GM03348 (cell line): ENCODE data around the gene FBXL22.

Experiments used
- DNase-seq: peaks from one replicate; pipeline ENCODE4 v3.0.0; 2012; ENCODE audit warnings: low spot score

FBXL22 gene

DNA sequence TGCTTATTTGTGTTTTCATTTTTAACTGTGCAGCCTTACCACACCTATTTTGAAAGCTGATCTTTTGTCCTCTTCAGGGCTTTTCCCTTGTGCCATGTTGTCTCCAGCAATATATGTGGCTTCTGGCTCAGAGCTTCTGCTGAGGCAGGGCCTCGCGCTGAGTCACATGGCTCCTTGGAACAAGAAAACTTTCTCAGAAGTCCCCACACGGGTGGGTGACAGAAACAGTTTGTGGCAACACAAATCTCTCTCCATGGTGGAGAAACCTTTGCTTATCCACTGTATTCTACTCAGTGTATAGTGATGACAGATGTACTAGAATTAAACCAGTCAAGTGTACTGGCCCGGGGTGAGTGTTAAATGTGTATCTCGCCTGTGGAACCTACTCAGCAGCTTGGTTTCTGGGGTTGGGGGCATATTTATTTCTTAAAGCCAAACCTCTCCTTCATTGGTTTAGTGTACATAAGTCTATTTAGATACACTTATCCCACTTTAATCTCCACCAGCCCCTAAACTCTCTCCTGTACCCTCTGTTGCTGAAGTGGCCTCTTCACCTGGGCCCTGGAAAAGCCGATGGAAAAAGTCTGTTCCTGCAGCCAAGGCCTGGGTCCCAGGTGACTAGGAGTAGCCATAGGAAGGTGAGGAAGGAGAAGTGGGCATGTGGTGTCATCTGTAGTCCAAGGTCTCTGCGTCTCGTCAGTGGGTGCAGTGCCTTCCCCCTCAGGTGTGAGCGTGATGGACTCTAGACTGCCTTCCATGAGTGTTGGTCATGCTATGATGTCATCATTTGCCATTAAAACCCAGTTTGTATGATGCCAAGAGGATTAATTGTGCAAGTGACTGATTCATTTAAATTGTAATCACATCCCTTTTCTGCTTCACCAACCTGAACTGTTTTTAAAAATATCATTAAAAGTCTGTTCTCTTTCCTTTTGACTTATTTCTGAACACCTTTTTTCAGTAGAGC, 3.2 kb upstream of the FBXL22 start:
- no peak for DNase-seq

DNA sequence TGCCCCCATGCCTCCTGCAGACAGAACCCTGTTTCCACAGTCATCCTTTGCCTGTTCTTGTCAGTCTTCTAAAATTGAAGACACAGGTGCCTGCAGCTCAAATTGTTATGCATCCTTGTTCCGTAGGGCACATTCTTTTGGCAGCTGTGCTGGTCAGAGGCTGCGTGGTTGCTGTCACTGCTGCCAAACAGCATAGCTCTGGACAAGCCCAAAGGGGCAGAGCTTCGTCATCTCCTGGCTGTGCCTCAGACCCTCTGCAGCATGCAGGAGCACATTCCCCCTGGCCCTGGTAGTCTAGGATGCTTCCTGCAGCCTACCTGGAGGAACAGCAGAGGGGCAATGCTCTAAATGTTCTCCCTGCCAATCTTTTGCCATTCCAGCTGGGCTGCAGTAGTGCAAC, 2.1 kb upstream of the FBXL22 start:
- DNase-seq, result no peak

DNA sequence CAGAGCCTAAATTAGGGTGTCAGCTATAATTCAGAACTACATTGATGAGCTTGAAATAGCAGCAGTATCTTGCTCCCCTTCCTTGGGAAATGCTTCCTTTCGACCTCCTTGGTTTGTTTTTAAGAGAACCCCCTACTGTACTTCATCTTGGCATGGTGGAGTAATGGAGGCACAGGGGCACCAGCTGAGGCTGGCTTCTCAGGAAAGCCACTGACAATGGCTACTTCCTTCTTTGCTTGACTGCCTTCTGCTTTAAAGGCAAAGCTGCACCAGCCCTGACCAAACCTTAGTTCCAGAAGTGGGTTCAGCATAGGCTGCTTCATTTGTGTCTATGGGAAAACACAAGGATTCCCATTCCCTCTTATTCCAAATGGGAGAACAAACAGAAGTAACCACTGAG, 1.5 kb upstream of the FBXL22 start:
- no peak for DNase-seq

DNA sequence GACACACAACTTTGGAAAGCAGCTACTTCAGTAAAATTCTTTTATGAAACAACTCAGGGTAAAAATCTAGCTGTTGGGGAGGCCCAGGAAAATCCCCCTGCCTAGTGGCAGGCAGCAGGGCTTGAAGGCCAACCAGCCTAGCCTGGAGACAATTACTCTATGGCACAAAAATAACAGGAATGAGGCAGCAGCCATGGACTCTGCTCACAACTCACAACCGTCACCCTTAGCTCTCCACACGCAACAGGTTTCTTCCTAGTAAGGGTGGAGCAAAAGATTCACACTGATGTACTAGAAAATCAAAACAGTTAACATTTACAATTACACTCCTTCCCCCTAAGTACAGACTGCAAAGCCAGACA, 530 bp upstream of the FBXL22 start:
- peak; percentile 24 for DNase-seq

DNA sequence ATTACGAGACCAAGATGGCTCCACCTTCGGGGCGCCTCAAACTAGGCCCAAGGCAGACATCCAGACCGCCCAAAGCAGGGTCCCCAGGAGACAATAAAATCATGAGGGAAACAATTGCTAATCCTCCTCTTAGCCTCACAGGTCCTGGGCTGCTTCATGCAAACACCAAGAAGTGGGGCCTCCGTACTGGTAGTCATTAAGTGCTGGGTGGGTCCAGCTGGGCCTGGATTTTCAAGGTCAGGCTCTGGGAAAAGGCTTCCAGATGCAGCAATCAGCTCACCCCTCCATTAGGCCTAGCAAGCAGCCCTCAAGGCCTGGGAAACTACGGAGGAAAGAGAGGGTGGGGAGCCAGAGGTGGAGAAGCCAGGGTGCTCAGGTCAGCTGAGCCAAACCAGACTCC, 634 bp downstream of the FBXL22 start:
- DNase-seq, result no peak

DNA sequence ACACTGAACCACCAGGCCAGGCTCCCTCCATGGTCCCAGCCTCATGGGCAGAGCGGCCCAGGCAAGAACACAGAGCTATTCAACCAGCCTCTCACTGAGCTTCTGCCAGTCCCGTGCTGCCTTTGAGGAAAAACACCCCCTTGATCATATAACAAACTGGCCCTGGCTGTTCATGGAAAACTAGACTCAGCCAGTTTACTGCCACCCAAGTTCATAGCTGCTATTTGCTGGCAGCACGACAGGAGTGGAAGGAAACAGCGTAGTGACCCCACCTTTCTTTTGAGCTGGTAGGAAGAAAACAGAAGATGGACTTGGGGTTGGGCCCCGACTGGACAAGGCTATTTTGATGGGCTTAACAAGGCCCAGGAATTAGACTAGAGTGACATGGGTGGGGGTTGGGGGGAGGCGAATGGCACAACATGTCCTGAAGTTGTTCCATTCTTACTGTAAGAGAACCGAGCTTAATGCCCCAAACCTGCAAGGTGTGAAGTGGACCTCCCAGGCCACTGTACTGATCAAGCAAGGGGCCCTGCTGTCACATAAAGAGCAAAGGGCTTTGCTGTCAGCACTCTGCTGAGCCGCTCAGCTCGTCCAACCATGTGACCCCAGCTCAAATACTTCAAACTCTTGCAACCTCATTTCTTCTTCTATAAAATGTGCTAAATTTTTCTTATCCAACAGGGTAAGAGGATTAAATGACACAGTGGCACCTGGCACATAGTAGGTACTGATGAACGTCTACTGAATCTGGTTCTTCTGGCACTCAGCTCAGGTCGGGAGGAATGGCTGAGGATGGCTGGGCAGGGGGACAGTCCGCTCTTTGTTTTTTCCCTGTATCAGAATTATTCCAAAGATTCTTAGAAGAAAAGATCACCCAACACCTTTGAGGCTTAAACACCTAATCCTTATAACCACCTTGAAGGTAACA, 1.6 kb downstream of the FBXL22 start:
- no peak for DNase-seq

DNA sequence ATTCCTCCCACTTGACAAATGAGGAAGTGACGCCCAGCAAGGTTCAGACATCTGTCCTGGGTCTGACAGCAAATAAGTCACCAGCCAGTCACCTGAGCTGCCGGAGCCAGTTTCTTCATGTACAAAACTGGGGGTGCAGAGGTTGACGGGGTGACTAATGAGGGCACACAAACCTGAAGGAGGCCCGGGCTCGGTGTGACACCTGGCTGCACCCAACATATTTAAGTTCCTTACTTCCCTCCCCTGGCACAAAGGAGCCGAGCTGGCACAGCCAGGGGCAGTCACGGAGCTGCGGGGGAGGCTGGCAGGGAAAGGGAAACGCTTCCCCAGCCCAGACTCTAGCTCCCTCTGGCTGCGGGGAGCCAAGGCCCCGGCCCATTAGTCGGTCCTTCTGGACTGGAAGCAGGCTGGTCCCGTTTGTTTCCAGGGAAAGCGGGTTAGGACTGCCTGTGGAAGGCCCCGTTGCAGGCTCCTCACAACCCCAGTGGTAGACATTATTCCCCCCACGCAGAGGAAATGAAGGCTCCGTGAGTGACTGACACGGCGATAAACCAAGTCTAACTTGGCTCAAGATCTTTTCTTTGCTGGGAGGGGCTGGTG, 2.3 kb downstream of the FBXL22 start:
- peak; percentile 80 for DNase-seq

DNA sequence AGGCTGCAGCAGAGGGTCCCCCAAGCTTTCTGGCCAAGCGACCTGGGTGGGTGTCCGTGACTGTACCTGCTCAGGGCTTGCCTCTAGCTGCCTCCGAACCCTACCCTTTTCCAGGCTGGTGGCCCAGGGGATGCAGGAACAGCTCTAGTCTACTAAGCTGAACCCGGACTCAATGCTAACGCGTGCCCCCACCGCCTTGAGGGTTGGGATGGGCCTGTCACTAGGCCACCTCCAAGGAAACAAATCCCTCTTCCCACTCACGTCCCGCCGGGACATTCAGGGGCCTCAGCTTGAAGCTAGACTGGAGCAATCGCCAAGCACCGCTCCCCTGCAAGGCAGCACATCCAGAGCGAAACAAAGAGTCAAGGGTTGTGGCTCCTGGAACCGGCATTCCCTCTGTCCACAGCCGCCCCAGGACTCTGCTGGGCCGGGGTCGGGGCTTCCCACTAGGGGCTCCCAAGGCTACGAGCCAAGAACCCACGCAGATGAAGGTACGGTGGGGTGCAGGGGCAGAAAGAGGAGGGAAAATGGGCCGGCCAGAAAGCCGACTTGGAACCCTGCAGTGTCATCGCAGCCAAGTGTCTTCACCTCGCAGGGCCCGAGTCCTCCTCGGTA, 2.9 kb downstream of the FBXL22 start:
- DNase-seq, result peak; percentile 28

DNA sequence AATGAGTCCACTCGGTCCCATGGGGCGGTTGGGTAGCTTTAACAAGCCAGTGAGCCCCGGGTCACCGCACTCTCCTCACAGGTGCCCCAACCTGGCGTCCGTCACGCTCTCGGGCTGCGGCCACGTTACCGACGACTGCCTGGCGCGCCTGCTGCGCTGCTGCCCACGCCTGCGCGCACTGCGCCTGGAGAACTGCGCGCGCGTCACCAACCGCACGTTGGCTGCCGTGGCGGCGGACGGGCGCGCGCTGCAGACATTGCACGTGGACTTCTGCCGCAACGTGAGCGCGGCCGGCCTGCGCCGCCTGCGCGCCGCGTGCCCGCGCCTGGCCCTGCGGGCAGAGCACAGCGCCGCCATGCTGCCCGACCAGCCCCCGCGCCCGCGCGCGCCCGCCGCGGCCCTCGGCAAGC, 3.4 kb downstream of the FBXL22 start:
- DNase-seq, result peak; percentile 96

DNA sequence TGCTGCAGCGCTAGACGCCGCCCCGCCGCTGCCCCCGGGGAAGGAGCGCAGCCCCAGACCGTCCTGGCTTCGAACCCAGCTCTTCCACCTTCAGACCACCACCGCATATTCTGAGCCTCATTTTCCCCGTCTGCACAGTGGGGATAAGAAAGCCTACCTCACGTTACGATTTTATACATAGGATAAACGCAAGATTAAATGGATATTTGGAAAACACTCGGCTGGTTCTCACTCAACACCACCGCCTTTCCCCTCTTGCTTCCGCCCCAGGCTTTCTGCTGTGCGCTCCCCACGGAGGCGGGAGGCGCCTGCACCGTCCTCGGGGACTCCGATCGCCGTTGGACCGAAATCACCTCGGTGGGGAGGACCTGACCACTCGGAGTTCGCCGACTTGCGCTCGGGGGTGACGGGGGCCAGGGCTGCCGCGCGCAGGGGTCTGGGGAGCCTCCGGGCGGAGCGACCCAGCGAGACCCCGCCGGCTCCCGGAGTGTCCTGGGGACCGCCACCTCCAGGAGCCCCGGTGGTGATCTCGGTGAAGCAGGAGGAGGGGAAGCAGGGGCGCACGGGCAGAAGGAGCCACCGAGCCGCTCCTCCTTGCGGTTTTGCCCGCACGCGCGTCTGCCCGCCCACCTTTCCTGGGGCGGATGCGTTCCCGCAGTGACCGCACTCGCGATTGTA, 4.0 kb downstream of the FBXL22 start:
- DNase-seq, result peak; percentile 74

DNA sequence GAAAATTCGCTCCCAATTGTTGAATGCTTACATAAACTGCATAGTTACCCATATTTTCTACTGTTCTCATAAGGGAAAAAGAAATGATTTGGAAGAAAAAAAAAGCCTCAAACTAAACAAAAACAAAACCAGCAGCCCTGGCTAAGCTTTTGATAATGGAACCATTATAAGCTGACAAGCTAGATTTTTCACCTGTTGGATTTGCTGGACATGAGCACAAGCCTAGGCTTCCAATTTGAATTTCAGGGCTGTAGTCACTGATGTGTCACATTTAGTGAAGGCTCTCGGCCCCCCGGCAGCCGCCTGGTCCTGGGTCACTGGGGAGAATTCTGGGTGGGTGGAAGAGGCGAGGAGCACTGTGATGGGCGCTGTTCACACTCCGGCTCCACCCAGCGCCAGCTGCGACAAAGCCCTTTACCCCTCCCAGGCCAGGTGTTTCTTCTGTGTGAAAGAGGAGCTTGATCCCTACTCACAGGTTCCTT, 4.6 kb downstream of the FBXL22 start:
- peak; percentile 13 for DNase-seq

DNA sequence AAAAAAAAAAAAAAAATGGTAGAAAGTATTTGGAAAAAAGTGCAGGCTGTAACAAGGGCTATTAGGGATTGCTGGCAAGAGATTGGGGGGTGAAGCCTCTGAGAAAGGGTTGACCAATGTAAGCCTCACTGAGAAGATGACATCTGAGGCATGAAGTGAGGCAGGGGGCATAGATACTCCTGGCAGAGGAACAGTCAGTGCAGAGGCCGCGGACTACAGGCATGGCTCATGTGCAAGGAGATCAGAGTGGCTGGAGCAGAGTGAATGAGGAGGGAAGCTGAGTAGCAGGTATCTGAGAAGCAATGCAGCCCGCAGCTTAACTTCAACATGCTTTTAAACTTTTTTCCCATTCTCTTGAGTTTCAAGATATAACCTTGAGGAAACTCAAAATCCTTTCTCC, 5.4 kb downstream of the FBXL22 start:
- DNase-seq, result no peak

DNA sequence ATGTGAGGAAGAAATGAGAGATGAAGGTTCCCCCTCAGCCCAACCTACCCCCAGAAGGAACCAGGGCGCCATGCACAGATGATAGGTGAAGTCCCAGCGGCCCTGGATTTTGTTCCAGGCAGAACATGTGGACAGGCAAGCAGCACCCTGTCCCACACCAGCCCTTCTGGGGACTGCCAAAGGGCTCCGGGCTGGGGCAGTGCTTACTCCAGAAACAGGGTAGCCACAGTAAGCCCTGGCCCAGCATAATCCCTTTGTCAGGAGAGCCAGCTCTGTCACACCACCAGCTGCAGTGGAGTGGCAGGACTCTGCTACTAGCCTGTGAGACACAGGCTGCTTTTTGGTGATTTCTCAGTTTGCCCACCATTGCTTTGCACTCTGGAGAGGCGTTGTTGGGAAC, 6.3 kb downstream of the FBXL22 start:
- DNase-seq, result no peak

DNA sequence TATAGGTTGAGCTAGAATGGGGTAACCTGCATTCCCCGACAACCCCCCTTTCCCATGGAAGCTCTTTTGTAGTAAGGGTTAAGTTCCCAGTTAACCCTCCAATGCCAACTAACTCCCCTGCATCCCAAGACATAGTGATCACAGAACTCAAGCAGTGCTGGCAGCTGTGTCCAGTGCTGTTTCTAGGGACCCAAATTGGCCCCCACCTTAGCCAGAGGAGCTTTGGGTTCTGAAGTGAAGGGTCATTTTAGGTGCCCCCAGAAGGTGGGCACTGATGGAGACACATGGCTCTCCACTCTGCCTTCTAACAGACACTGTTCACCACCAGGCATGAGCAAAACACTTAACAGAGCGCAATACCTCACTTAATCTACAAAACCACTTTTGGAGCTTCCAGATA, 7.1 kb downstream of the FBXL22 start:
- no peak for DNase-seq

DNA sequence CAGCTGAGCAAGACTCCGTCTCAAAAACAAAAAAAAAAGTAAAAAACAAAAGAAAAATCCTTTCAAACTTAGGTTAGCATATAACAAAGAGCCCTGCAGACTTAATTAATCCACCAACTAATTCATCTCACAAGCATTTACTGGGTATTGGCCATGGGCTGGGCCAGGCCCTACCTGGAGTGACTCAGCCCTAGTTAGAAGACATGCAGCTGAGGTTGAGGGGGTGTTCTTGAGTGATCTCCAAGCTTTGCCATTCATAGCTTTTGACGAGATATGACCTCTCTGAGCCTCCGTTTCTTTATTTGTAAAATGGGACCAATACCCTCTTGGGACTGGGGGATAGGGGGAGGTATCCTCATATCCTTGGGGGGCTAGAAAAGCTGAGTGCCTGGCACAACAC, 7.8 kb downstream of the FBXL22 start:
- DNase-seq, result no peak

DNA sequence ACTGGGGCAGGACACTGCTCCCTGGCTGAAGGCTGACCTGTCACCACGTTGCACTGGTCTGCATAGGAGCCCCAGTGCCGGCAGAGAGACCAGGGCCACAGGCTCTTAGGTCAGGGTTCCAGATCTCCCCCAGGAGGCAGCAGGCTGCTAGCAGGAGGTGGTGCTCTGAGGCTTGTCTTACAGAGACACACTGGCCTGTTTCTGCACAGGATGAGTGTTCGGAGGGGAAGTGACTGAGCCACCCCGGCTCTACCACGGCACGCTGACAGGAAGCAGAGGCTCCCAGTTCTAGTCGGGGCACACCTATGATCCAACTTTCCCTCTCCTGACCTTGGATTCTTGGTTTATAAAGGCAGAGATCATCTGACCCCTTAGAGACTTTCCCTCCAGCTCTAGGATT, 8.6 kb downstream of the FBXL22 start:
- DNase-seq, result no peak

DNA sequence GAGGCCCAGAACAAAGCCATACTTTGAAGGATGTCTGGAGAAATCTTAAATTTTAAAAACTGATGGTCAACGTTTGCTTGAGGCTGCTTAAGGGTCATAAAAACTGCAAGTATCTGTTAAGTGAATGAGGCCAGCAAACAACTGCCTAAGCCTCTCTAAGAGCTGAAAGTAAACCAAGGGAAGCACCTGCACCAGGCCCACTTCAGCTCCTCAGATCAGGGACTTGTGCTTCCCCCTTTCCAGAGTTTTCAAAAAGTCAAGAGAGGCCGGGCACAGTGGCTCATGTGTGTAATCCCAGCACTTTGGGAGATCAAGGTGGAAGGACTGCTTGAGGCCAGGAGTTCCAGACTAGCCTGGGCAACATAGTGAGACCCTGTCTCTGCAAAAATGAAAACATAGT, 9.1 kb downstream of the FBXL22 start:
- DNase-seq, result no peak

DNA sequence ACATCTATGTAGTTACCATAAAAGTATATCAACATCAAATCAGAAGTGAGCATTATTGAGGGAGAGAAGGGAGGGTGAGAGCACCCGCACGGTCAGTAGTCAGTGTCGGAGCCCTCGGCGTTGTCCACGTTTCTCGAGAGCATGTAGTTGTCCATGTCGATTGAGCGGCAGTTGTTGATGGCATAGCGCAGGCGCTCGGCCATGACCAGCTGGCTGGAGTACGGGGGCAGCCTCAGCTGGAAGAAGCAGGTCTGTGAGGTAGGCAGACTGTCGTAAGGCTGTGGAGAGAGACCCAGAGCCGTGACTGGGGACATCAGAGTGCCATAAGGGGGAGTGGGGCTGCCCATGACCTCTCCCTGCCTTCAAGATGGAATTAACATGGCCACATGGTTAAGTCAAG, 11.8 kb downstream of the FBXL22 start:
- DNase-seq, result no peak

DNA sequence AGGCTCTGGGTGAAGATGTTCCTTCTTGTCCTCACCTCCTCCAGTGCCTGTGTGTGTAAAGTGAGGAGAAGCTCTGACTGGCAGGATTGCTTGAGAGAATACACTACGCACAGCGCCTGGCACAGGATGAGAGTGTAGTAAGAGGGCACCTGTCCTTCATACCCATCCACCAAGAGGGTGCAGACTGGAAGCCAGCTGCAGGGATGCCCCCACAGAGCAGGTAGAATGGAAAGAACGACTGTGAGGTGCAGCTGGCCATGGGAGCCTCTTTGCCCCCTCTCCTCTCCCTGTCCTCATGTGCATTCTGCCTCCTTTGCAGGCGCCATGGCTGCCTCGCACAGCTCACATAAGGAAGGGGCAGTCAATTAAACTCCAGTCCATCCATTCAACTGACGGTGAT, 12.3 kb downstream of the FBXL22 start:
- no peak for DNase-seq

DNA sequence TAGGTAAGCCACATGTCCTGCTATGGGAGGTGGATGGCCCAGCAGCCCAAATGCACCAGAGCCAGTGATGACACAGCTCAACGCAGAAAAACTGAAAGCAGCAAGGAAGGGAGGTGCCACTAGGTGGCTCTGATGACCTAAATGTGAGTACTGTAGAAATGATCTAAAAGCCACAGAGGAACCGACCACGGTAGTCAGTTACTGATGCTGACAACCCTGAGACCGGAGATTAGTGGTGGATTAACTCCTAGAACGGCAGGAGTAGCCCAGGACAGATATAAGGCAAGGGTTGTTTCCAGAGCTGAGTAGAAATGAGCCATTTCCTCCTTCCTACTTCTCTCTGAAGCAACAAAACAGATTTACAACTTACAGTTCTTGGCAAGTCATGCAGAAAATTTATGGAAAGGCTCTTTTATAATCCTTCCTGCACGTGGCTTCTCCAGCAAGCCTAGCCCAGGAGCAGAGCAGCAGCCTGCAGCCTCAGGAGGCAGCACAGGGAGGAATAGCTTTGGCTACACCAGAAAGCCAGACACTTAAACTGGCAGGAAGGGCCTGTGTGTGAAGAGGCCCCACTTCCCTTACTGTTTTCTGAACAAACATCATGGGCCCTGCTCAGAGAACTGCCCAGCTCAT, 13.1 kb downstream of the FBXL22 start:
- peak; percentile 83 for DNase-seq

DNA sequence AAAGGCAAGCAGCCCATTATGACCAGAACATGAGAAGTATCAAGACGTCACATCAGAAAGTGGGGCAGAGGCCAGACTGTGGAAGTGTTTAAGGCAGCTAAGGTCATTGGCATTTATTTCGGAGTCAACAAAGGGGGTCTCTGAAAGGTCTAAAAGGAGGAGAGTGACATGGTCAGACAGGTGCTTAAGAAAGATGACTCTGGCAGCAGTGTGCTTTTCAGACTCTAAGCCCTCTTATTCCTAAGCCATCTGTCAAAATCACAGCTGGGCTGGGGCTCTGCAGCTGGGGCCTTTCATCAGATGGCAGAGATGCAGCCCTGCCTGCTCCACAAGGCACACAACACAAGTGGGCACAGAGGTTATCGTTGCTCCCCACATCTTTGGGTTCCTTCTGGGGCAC, 14.0 kb downstream of the FBXL22 start:
- no peak for DNase-seq
